Kidney (tissue), 14 donors: ENCODE data around the gene HDHD3. TPM values are rescaled to one million over a fixed set of nuclear protein-coding genes. Genes with fewer than 3 reads are reported as not detected.

Experiments used
- DNase-seq, 5 donors: peaks; one replicate each; pipeline ENCODE4 v3.0.0-alpha.2; 2013 to 2020
- FAIRE-seq: peaks from 2 replicates; lab custom pipeline; 2012; peaks lifted over from hg19 to GRCh38; lab: Jason Lieb, UNC
- H3K27ac ChIP-seq, 2 donors: one replicate each; pipeline ENCODE4 v1.7.0; 2013; ENCODE audit warnings: low read depth in 2 of 2, low read length in 2 of 2, inconsistent platforms in 1 of 2
- H3K27me3 ChIP-seq: one replicate; pipeline ENCODE4 v1.7.1; 2013; ENCODE audit warnings: low read length, inconsistent platforms; ENCODE audit not compliant: control insufficient read depth, insufficient read depth
- H3K36me3 ChIP-seq, 3 donors: one replicate each; pipeline versions ENCODE4 v1.7.0 to v1.7.1; 2013; ENCODE audit warnings: low read length in 3 of 3, control low read depth in 1 of 3, inconsistent platforms in 1 of 3; ENCODE audit not compliant: insufficient read depth in 3 of 3, control insufficient read depth in 2 of 3
- H3K4me1 ChIP-seq, 3 donors: one replicate each; pipeline versions ENCODE4 v1.7.0 to v1.7.1; 2013; ENCODE audit warnings: low read length in 3 of 3, inconsistent platforms in 1 of 3, low read depth in 1 of 3; ENCODE audit not compliant: control insufficient read depth in 2 of 3, insufficient read depth in 2 of 3
- H3K4me3 ChIP-seq, 3 donors: one replicate each; pipeline versions ENCODE4 v1.7.0 to v1.8.1; 2013; ENCODE audit warnings: low read length in 3 of 3, control low read depth in 1 of 3, inconsistent platforms in 1 of 3
- H3K9ac ChIP-seq, 3 donors: one replicate each; pipeline versions ENCODE4 v1.7.0 to v1.7.1; 2013; ENCODE audit warnings: low read length in 3 of 3, control low read depth in 1 of 3, inconsistent platforms in 1 of 3
- H3K9me3 ChIP-seq, 3 donors: one replicate each; pipeline versions ENCODE4 v1.7.0 to v1.7.1; 2013; ENCODE audit warnings: low read length in 3 of 3, control low read depth in 1 of 3, inconsistent platforms in 1 of 3; ENCODE audit not compliant: control insufficient read depth in 2 of 3, insufficient read depth in 1 of 3
- intact Hi-C: fragments of 100-400 bp; cut with DNase I; formaldehyde crosslinking; loops from one replicate; pipeline ENCODE4 v1.11.1; 2022
- polyA plus RNA-seq: library from polyadenylated mRNA; stranded (reverse); fragments of 350-450 nt; fragmentation: Illumina TruSeq; extraction: RNeasy Lipid Tissue Mini Kit (QIAGEN cat#74804); gene quantifications from one replicate; pipeline ENCODE4 v1.2.3, GENCODE V29; 2014; ENCODE audit warnings: low read depth, low replicate concordance; ENCODE audit not compliant: insufficient read depth
- total RNA-seq: library from RNA; stranded (reverse); fragmentation: NEBNext Ultra II Directional; extraction: Animal tissue kit (Norgen Biotek cat#: 25700); gene quantifications from one replicate; pipeline ENCODE4 v1.2.1, GENCODE V29; 2021
- TF ChIP-seq, protein P1 (sequence below): IDR thresholded peaks from 3 replicates; pipeline ENCODE4 v1.5.1; 2012; ENCODE audit warnings: mild to moderate bottlenecking, moderate library complexity, borderline replicate concordance; ENCODE audit not compliant: insufficient read depth; ENCODE audit errors: extremely low read depth
- donor health status: control.
- donor health status: control.
- donor health status: control.
- donor health status: control.
- donor health status: control.
- donor health status: DM: yes; HTN: yes; CAD: no.
- donor health status: Normal renal cell carcinoma (clear cell type).

The HDHD3 gene
- total and polyA plus RNA-seq, 2 donors from 2014 or later, result 29.8 to 107 TPM

DNA sequence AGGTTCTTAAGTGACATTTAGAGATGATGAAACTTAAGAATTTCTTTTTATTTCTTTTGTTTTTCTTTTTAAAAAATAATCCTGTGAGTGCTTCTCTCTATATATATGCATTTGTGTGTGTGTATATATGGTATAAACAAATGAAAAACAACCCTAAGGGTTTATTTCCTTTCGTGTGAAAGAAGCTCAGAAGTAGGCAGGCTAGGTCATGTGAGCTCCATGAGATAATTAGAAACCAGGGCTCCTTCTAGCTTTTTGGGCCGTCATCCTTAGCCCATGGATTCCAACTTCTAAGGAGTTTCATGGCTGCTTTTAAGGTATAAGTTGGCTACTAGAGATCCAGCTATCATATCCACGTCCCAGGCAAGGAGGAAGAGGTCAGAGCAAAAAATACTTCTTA, 44.9 kb upstream of the HDHD3 start:
- no peaks in the 10 kb centered on the region for H3K36me3 ChIP-seq
- H3K9ac ChIP-seq, result no peak overlapping the region
- DNase-seq (no peak), FAIRE-seq (no peak)
- H3K27ac ChIP-seq, result no peak overlapping the region
- no peaks in the 10 kb centered on the region for H3K9me3 ChIP-seq
- H3K4me1 ChIP-seq, result no peaks in the 10 kb centered on the region
- intact Hi-C loops, result no loop called here
- TF ChIP-seq, protein P1, sequence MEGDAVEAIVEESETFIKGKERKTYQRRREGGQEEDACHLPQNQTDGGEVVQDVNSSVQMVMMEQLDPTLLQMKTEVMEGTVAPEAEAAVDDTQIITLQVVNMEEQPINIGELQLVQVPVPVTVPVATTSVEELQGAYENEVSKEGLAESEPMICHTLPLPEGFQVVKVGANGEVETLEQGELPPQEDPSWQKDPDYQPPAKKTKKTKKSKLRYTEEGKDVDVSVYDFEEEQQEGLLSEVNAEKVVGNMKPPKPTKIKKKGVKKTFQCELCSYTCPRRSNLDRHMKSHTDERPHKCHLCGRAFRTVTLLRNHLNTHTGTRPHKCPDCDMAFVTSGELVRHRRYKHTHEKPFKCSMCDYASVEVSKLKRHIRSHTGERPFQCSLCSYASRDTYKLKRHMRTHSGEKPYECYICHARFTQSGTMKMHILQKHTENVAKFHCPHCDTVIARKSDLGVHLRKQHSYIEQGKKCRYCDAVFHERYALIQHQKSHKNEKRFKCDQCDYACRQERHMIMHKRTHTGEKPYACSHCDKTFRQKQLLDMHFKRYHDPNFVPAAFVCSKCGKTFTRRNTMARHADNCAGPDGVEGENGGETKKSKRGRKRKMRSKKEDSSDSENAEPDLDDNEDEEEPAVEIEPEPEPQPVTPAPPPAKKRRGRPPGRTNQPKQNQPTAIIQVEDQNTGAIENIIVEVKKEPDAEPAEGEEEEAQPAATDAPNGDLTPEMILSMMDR, result no peak
- H3K4me3 ChIP-seq, result no peak overlapping the region
- H3K27me3 ChIP-seq, result no peaks in the 10 kb centered on the region

DNA sequence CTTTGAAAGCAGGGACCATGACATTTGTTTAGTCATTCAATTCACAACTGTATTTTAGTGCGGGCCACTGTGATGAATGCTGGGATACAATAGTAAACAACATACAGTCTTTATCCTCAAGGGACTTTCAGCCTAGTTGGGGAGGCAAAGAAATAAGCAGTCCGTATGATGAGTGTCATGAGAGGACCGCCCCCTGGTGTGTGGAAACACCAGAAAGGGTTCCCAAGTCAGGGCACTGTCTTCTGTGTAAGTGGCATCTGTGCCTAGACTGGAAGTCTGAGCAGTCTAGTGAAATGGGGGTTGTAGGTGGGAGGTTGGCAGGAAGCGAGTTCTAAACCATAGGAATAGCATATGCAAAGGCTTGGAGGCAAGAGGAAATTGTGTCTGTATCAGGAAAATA, 40.6 kb upstream of the HDHD3 start:
- intact Hi-C loops, result no loop called here
- TF ChIP-seq, protein P1, result no peak

DNA sequence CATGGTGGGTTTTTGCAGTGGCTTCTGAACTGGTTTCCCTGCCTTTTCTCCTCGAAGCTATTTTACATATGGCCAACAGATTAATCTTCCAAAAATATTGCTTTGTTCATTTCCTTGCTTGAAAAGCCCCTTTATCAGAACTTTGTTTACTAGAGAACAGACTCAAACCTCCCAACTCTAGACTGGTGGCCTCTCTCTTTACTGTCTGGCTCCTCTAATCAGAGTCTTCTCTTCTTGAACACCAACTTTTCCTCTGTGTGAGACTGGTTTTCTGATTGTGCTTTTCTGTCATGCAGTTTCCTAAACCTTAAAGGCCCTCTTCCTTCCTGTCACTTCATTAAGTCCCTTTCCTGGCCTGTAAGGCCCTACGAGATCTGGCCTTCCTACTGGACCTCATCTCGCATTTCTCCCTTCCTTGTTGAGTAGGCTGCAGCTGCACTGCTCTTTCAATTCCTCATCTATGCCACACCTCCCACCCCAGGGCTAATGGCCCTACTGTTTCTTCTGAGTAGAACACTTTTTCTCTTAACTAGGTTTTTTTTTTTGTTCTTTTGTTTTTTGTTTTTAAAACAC, 39.4 kb upstream of the HDHD3 start:
- H3K4me3 ChIP-seq, result no peak overlapping the region
- no peaks in the 10 kb centered on the region for H3K27me3 ChIP-seq
- no peaks in the 10 kb centered on the region for H3K9me3 ChIP-seq
- no peaks in the 10 kb centered on the region for H3K36me3 ChIP-seq
- intact Hi-C loops, result no loop called here
- TF ChIP-seq, protein P1, result no peak
- no peaks in the 10 kb centered on the region for H3K4me1 ChIP-seq
- DNase-seq (peak in 1 of 5 donors; percentile 18), FAIRE-seq (no peak)
- no peak overlapping the region for H3K27ac ChIP-seq
- H3K9ac ChIP-seq, result no peak overlapping the region

More for the DNA sequence above, 40.6 kb upstream of the HDHD3 start:
- Histone ChIP-seq H3K9ac (no peak overlapping the region), H3K4me3 (no peak overlapping the region), H3K27me3 (no peaks in the 10 kb centered on the region), H3K36me3 (no peaks in the 10 kb centered on the region), H3K27ac (no peak overlapping the region), H3K9me3 (no peaks in the 10 kb centered on the region), H3K4me1 (no peaks in the 10 kb centered on the region)
- DNase-seq (no peak), FAIRE-seq (no peak)
